AG04449 (cell line): ENCODE measurements around the gene LHX6.

Experiments
- CTCF ChIA-PET: fragments of 350-600 bp; formaldehyde crosslinking; extraction: SDS; loops from one replicate; lab custom pipeline; 2021; ENCODE audit warnings: antibody characterized with exemption; lab: Yijun Ruan, JAX
- POLR2A ChIA-PET: fragments of 400-600, 350-600 bp; formaldehyde crosslinking; extraction: SDS; loops from one replicate; lab custom pipeline; 2020; ENCODE audit warnings: antibody characterized with exemption, inconsistent platforms; lab: Yijun Ruan, JAX
- DNase-seq: peaks from one replicate; pipeline ENCODE4 v3.0.0-alpha.2; 2010; ENCODE audit warnings: low read depth, low spot score
- H3K4me3 ChIP-seq: 2 replicates; pipeline ENCODE4 v1.5.1; 2011; ENCODE audit warnings: low read depth, mild to moderate bottlenecking, control low read depth, low read length
- CTCF ChIP-seq: IDR thresholded peaks from one replicate; pipeline ENCODE4 v1.5.1; 2011; ENCODE audit warnings: mild to moderate bottlenecking, moderate library complexity, low read length, control low read depth, inconsistent platforms; ENCODE audit not compliant: insufficient read depth; ENCODE audit errors: missing control alignments

The LHX6 gene

GRCh38 chr9:122258886-122259415 lies 30.2 kb upstream of the LHX6 start:
- no peak for TF ChIP-seq CTCF
- ChIA-PET CTCF (interaction anchor here (1.1 kb wide), 1 partner anchor 136 kb away, joined by 3 read pairs; no protein-coding TSS in a partner anchor), POLR2A (no interaction called here)
- DNase-seq = no peak
- H3K4me3 ChIP-seq = no peak overlapping the region

- ChIA-PET POLR2A (no interaction called here), CTCF (interaction anchor here (0.6 to 1.0 kb wide), 2 partner anchors 161 to 196 kb away, joined by 3 read pairs; no protein-coding TSS in a partner anchor)
- TF ChIP-seq CTCF = no peak
- DNase-seq = no peak
- H3K4me3 ChIP-seq = no peak overlapping the region
These were observed 27.4 kb upstream of the LHX6 start for GRCh38 chr9:122256206-122256605.

- TF ChIP-seq CTCF = no peak
- ChIA-PET POLR2A (no interaction called here), CTCF (interaction anchor here (1.5 kb wide), 1 partner anchor 130 kb away, joined by 5 read pairs; no protein-coding TSS in a partner anchor)
- DNase-seq = no peak
- H3K4me3 ChIP-seq = no peak overlapping the region
These were observed 26.0 kb upstream of the LHX6 start for GRCh38 chr9:122254761-122255160.

DNA sequence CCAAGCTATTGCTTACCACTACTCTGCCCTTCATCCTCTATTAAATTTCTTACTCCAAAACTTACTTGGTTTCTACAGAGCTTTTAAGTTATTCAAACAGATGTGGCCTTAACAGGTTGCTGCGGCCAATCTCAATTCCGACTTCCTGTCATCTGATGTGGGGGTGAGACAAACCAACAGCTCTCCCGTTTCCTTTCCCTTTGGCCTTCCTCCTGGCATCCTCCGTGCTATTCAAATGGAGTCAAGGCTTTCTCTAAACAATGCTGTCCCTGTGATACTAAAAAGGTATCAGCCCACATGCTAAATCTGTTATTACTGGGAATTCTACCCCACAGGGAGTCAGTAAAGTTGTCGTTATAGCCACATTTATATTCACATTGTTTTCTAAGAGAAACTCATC lies 24.0 kb upstream of the LHX6 start:
- DNase-seq = no peak
- ChIA-PET CTCF (interaction anchor here (1.3 kb wide), 1 partner anchor 8 kb away, joined by 3 read pairs; no protein-coding TSS in a partner anchor), POLR2A (no interaction called here)
- no peak overlapping the region for H3K4me3 ChIP-seq
- TF ChIP-seq CTCF = no peak

DNA sequence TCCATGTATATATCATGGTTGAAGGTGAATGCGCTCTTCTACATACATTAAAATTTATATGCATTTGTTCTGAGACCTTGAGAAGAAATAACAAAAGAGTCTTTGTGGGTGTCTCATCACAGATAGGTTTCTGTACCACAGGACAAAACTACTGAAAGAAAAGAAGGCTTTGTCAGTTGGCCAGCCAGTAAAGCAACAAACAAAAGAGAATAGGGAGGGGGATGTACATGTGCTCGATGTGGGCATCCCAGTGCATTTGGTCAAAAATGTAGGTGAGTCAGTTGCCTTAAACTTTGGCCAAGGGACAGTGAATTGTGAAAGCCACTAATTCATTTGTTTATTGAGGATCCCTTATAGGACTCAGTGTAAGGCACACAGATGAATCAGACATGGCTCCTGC lies 22.6 kb upstream of the LHX6 start:
- POLR2A ChIA-PET = no interaction called here
- H3K4me3 ChIP-seq = no peak overlapping the region
- TF ChIP-seq CTCF = no peak
- no peak for DNase-seq
- CTCF ChIA-PET = no interaction called here

- POLR2A ChIA-PET = no interaction called here
- no peak for TF ChIP-seq CTCF
- H3K4me3 ChIP-seq = no peak overlapping the region
- CTCF ChIA-PET = interaction anchor here (1.2 kb wide), 2 partner anchors 17 to 124 kb away, joined by 3 to 4 read pairs; partner anchors contain the start of genes MRRF and RBM18
- DNase-seq = no peak
These were observed 19.7 kb upstream of the LHX6 start for GRCh38 chr9:122248448-122248865.
